GM19240 (cell line): Measurements from ENCODE around the gene SPATA33.
"Not testable (repeated sequence)": the region's sequence is repeated elsewhere in the genome, so short reads cannot be mapped to it uniquely, and the experiment has no call there.

ENCODE experiments used
- DNase-seq: peaks from one replicate; pipeline ENCODE4 v3.0.0; 2011; ENCODE audit warnings: low spot score; ENCODE audit not compliant: insufficient read length

The SPATA33 gene

GRCh38 chr16:89624777-89625761, 32.6 kb upstream of the SPATA33 start:
- DNase-seq = no peak

GRCh38 chr16:89629827-89630610, 27.6 kb upstream of the SPATA33 start:
- no peak for DNase-seq

- DNase-seq = no peak
These were observed 24.5 kb upstream of the SPATA33 start for GRCh38 chr16:89633064-89633631.

- DNase-seq = not testable (repeated sequence)
These were observed 22.9 kb upstream of the SPATA33 start for GRCh38 chr16:89634463-89635385.

GRCh38 chr16:89636663-89637062, 21.0 kb upstream of the SPATA33 start:
- DNase-seq = no peak

GRCh38 chr16:89637379-89637778, 20.3 kb upstream of the SPATA33 start:
- DNase-seq = no peak

GRCh38 chr16:89638455-89638854, 19.2 kb upstream of the SPATA33 start:
- no peak for DNase-seq

- DNase-seq = no peak
These were observed 18.3 kb upstream of the SPATA33 start for GRCh38 chr16:89639385-89639784.

GRCh38 chr16:89641458-89642119, 16.0 kb upstream of the SPATA33 start:
- no peak for DNase-seq

GRCh38 chr16:89642574-89642973, 15.1 kb upstream of the SPATA33 start:
- no peak for DNase-seq

- no peak for DNase-seq
These were observed 13.8 kb upstream of the SPATA33 start for GRCh38 chr16:89643769-89644300.

GRCh38 chr16:89645122-89645521, 12.5 kb upstream of the SPATA33 start:
- DNase-seq = no peak

GRCh38 chr16:89646270-89646669, 11.4 kb upstream of the SPATA33 start:
- no peak for DNase-seq

- DNase-seq = no peak
These were observed 10.7 kb upstream of the SPATA33 start for GRCh38 chr16:89646906-89647305.

- no peak for DNase-seq
These were observed 6.1 kb upstream of the SPATA33 start for GRCh38 chr16:89651584-89651983.

- DNase-seq = no peak
These were observed 3.9 kb upstream of the SPATA33 start for GRCh38 chr16:89653656-89654295.

GRCh38 chr16:89655062-89655643, 2.5 kb upstream of the SPATA33 start:
- DNase-seq = no peak

- DNase-seq = no peak
These were observed 1.1 kb upstream of the SPATA33 start for GRCh38 chr16:89656435-89657121.
